OCI-LY3 (cell line): ENCODE data around the gene GAL3ST1.

Experiments used
- H2AFZ ChIP-seq: fragments of 200-600, 300-600 bp; shearing (Covaris generic); 2 replicates; pipeline ENCODE4 v1.6.0; 2014; ENCODE audit warnings: antibody characterized with exemption, low read depth, low read length
- H3K27ac ChIP-seq: fragments of 200-600, 300-600 bp; sonication (generic); 2 replicates; pipeline ENCODE4 v1.5.1; 2014; ENCODE audit warnings: mild to moderate bottlenecking, low read length, moderate library complexity, mixed read lengths
- H3K27me3 ChIP-seq: fragments of 200-600, 300-600 bp; sonication (generic); 2 replicates; pipeline ENCODE4 v1.6.1; 2014; ENCODE audit warnings: low read depth, low read length, mixed read lengths
- H3K36me3 ChIP-seq: fragments of 200-600, 300-600 bp; sonication (generic); replicated peaks from 2 replicates; pipeline ENCODE3; 2014; ENCODE audit warnings: low read depth, low read length, mixed read lengths
- H3K4me1 ChIP-seq: fragments of 300-600, 200-600 bp; sonication (generic); 2 replicates; pipeline ENCODE4 v1.6.1; 2014; ENCODE audit warnings: low read length, mixed read lengths
- H3K4me2 ChIP-seq: fragments of 200-600, 300-600 bp; sonication (generic); 2 replicates; pipeline ENCODE4 v1.6.1; 2014; ENCODE audit warnings: low read length, mixed read lengths
- H3K4me3 ChIP-seq: fragments of 300-600, 200-600 bp; sonication (generic); 2 replicates; pipeline ENCODE4 v1.5.1; 2014; ENCODE audit warnings: antibody characterized with exemption, mild to moderate bottlenecking, low read length, moderate library complexity
- H3K79me2 ChIP-seq: fragments of 300-600, 200-600 bp; shearing (Covaris generic); 2 replicates; pipeline ENCODE4 v1.6.1; 2014; ENCODE audit warnings: mild to moderate bottlenecking, low read length, mixed read lengths
- H3K9ac ChIP-seq: fragments of 300-600, 200-600 bp; shearing (Covaris generic); 2 replicates; pipeline ENCODE4 v1.6.0; 2014; ENCODE audit warnings: mild to moderate bottlenecking, low read length, moderate library complexity
- H3K9me3 ChIP-seq: fragments of 200-600, 300-600 bp; shearing (Covaris generic); 2 replicates; pipeline ENCODE4 v1.6.1; 2014; ENCODE audit warnings: low read length, mixed read lengths; ENCODE audit not compliant: insufficient read depth
- H4K20me1 ChIP-seq: fragments of 200-600, 300-600 bp; sonication (generic); 2 replicates; pipeline ENCODE4 v1.6.1; 2016; ENCODE audit warnings: low read length, mixed read lengths; ENCODE audit not compliant: insufficient read depth
- EZH2phosphoT487 ChIP-seq: fragments of 200-600 bp; shearing (Covaris generic); IDR thresholded peaks from 2 replicates; pipeline ENCODE4 v1.6.1; 2018; ENCODE audit warnings: antibody characterized with exemption, mixed run types, low read depth
- TF ChIP-seq, protein P1 (sequence below): fragments of 200-600, 300-600 bp; sonication (generic); IDR thresholded peaks from 2 replicates; pipeline ENCODE4 v1.5.1; 2014; ENCODE audit warnings: antibody characterized with exemption, low read length, low read depth

GAL3ST1 gene

DNA sequence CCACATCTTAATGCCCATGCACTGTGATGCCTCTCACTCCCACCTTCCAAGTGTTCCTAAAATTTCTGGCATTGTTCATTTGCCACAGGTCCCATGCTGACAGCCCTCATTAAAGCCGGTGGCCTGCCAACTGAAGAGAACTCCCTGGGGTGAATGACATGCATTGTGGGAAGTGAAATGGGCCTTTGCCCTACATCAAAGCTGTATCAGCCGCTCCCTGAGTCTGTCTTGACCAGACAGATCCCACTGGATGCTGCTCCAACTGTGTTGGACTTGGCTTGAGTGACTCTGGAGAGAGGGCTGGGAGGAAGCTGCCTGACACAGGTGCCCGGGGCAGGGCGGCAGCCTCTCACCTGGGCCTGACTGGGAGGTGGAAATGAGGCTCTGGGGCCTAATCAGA lies 60.2 kb downstream of the GAL3ST1 start:
- no peaks in the 10 kb centered on the region for H4K20me1 ChIP-seq
- H3K9ac ChIP-seq: no peak overlapping the region
- no peaks in the 10 kb centered on the region for H3K79me2 ChIP-seq
- no peak overlapping the region for H3K4me2 ChIP-seq
- no peaks in the 10 kb centered on the region for H3K9me3 ChIP-seq
- no peak overlapping the region for H2AFZ ChIP-seq
- TF ChIP-seq, protein P1, sequence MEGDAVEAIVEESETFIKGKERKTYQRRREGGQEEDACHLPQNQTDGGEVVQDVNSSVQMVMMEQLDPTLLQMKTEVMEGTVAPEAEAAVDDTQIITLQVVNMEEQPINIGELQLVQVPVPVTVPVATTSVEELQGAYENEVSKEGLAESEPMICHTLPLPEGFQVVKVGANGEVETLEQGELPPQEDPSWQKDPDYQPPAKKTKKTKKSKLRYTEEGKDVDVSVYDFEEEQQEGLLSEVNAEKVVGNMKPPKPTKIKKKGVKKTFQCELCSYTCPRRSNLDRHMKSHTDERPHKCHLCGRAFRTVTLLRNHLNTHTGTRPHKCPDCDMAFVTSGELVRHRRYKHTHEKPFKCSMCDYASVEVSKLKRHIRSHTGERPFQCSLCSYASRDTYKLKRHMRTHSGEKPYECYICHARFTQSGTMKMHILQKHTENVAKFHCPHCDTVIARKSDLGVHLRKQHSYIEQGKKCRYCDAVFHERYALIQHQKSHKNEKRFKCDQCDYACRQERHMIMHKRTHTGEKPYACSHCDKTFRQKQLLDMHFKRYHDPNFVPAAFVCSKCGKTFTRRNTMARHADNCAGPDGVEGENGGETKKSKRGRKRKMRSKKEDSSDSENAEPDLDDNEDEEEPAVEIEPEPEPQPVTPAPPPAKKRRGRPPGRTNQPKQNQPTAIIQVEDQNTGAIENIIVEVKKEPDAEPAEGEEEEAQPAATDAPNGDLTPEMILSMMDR: no peak
- TF ChIP-seq EZH2phosphoT487: no peak
- peaks cover 3% of the 10 kb centered on the region; the same call in 1 of the 2 replicates for H3K27me3 ChIP-seq
- H3K27ac ChIP-seq: no peak overlapping the region
- H3K4me3 ChIP-seq: no peak overlapping the region
- H3K4me1 ChIP-seq: no peaks in the 10 kb centered on the region
- no peaks in the 10 kb centered on the region for H3K36me3 ChIP-seq

DNA sequence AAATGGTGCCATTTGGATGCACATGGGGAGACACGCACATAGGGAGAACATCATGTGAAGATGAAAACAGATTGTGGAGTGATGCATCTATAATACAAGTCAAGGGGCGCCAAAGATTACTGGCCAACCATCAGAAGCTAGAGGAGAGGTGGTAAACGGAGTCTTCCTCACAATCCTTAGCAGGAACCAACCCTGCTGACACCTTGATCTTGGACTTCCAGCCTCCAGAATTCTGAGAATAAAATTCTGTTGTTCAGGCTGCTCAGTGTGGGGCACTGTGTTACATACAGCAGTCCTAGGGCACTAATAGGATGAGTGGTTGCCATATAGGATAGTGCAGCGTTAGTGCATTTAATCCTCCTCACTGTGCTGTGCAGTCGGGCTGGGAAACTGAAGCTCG lies 61.0 kb downstream of the GAL3ST1 start:
- peaks cover 3% of the 10 kb centered on the region; the same call in 1 of the 2 replicates for H3K27me3 ChIP-seq
- H4K20me1 ChIP-seq: no peaks in the 10 kb centered on the region
- no peaks in the 10 kb centered on the region for H3K4me1 ChIP-seq
- H3K9ac ChIP-seq: no peak overlapping the region
- no peak overlapping the region for H3K4me3 ChIP-seq
- H3K9me3 ChIP-seq: no peaks in the 10 kb centered on the region
- H3K79me2 ChIP-seq: no peaks in the 10 kb centered on the region
- TF ChIP-seq, protein P1: no peak
- TF ChIP-seq EZH2phosphoT487: no peak
- no peak overlapping the region for H2AFZ ChIP-seq
- no peak overlapping the region for H3K4me2 ChIP-seq
- no peaks in the 10 kb centered on the region for H3K36me3 ChIP-seq
- no peak overlapping the region for H3K27ac ChIP-seq

DNA sequence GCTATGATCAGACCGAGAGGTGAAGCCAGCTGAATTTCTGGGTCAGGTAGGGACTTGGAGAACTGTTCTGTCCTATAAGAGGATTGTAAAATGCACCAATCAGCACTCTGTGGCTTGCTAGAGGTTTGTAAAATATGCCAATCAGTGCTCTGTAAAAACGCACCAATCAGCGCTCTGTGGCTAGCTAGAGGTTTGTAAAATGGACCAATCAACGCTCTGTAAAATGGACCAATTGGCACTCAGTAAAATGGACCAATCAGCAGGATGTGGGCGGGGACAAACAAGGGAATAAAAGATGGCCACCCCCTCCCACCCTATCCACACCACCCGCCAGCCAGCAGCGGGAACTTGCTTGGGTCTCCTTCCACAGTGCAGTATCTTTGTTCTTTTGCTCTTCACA lies 62.6 kb downstream of the GAL3ST1 start:
- Histone ChIP-seq H2AFZ (no peak overlapping the region), H3K79me2 (no peaks in the 10 kb centered on the region), H3K4me1 (no peaks in the 10 kb centered on the region), H3K4me3 (no peak overlapping the region), H3K27me3 (no peaks in the 10 kb centered on the region), H3K4me2 (no peak overlapping the region), H4K20me1 (no peaks in the 10 kb centered on the region), H3K36me3 (no peaks in the 10 kb centered on the region), H3K27ac (no peak overlapping the region), H3K9ac (no peak overlapping the region), H3K9me3 (no peaks in the 10 kb centered on the region)
- TF ChIP-seq, protein P1: no peak
- TF ChIP-seq EZH2phosphoT487: no peak

DNA sequence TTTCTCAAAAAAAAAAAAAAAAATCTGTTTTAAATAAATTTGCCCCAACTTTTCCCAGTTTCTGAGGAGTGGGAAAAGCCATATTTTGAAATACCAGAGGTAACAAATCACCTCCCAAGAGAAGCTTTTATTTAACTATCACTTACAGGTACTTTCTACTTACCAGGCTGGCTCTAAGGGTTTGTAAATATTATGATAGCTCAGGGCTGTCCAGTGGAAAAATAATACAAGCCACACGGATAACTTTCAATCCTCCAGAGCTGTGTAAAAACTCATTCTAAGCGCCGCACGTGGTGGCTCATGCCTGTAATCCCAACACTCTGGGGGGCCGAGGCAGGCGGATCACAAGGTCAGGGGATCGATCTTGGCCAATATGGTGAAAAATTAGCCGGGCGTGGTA lies 63.4 kb downstream of the GAL3ST1 start:
- Histone ChIP-seq H3K27me3 (no peaks in the 10 kb centered on the region), H3K4me3 (no peak overlapping the region), H3K9ac (no peak overlapping the region), H3K36me3 (no peaks in the 10 kb centered on the region), H3K79me2 (no peaks in the 10 kb centered on the region), H3K27ac (no peak overlapping the region), H4K20me1 (no peaks in the 10 kb centered on the region), H3K9me3 (no peaks in the 10 kb centered on the region), H2AFZ (no peak overlapping the region), H3K4me2 (no peak overlapping the region), H3K4me1 (no peaks in the 10 kb centered on the region)
- no peak for TF ChIP-seq EZH2phosphoT487
- TF ChIP-seq, protein P1: no peak
